ENCODE results near the gene CACNG4. TPM values are rescaled to one million over a fixed set of nuclear protein-coding genes. Genes with fewer than 3 reads are reported as not detected.
"Not testable (repeated sequence)": the region's sequence is repeated elsewhere in the genome, so short reads cannot be mapped to it uniquely, and the experiment has no call there.

Gene CACNG4
- total and polyA plus RNA-seq, 2 donors from 2014 or later: 0.26 to 0.31 TPM

GRCh38 chr17:66971730-66972441 is 7.4 kb downstream of the CACNG4 start:
- TF ChIP-seq CTCF (IDR thresholded peaks at IDR 0.05; ENCODE audit: borderline replicate concordance, extremely low read depth, insufficient read depth): no peak
- no peak for DNase-seq
- FAIRE-seq: no peak
- no peaks in the 10 kb centered on the region for H3K4me1 ChIP-seq (ENCODE audit: control insufficient read depth in 2 of 3, insufficient read depth in 2 of 3, low read depth in 1 of 3, low read length in 3 of 3)
- H3K27me3 ChIP-seq (ENCODE audit: control insufficient read depth, insufficient read depth, low read length): peaks cover under 1% of the 10 kb centered on the region
- no peaks in the 10 kb centered on the region for H3K9me3 ChIP-seq (ENCODE audit: control insufficient read depth in 2 of 3, insufficient read depth in 1 of 3, low read length in 3 of 3)
- H3K27ac ChIP-seq (ENCODE audit: low read depth in 2 of 2, low read length in 2 of 2): no peak overlapping the region
- no peak overlapping the region for H3K9ac ChIP-seq (ENCODE audit: low read length in 3 of 3)
- no peak overlapping the region for H3K4me3 ChIP-seq (ENCODE audit: low read length in 3 of 3)
- intact Hi-C loops (cut with DNase I): no loop called here
- no peaks in the 10 kb centered on the region for H3K36me3 ChIP-seq (ENCODE audit: control insufficient read depth in 2 of 3, insufficient read depth in 3 of 3, low read length in 3 of 3)

GRCh38 chr17:66972442-66972830 is 7.9 kb downstream of the CACNG4 start:
- H3K27me3 ChIP-seq (ENCODE audit: control insufficient read depth, insufficient read depth, low read length); DNase-seq; intact Hi-C loops (cut with DNase I); H3K9me3 ChIP-seq (ENCODE audit: control insufficient read depth in 2 of 3, insufficient read depth in 1 of 3, low read length in 3 of 3); H3K9ac ChIP-seq (ENCODE audit: low read length in 3 of 3); H3K27ac ChIP-seq (ENCODE audit: low read depth in 2 of 2, low read length in 2 of 2); H3K36me3 ChIP-seq (ENCODE audit: control insufficient read depth in 2 of 3, insufficient read depth in 3 of 3, low read length in 3 of 3); H3K4me1 ChIP-seq (ENCODE audit: control insufficient read depth in 2 of 3, insufficient read depth in 2 of 3, low read depth in 1 of 3, low read length in 3 of 3); FAIRE-seq; H3K4me3 ChIP-seq (ENCODE audit: low read length in 3 of 3): not testable (repeated sequence)

GRCh38 chr17:66975188-66975587 is 10.7 kb downstream of the CACNG4 start:
- FAIRE-seq: no peak
- intact Hi-C loops (cut with DNase I): no loop called here

More at GRCh38 chr17:66975188-66975587, 10.7 kb downstream of the CACNG4 start:
- Histone ChIP-seq H3K36me3 (ENCODE audit: control insufficient read depth in 2 of 3, insufficient read depth in 3 of 3, low read length in 3 of 3) (no peaks in the 10 kb centered on the region), H3K27ac (ENCODE audit: low read depth in 2 of 2, low read length in 2 of 2) (no peak overlapping the region), H3K4me1 (ENCODE audit: control insufficient read depth in 2 of 3, insufficient read depth in 2 of 3, low read depth in 1 of 3, low read length in 3 of 3) (no peaks in the 10 kb centered on the region), H3K27me3 (ENCODE audit: control insufficient read depth, insufficient read depth, low read length) (no peaks in the 10 kb centered on the region), H3K9me3 (ENCODE audit: control insufficient read depth in 2 of 3, insufficient read depth in 1 of 3, low read length in 3 of 3) (no peaks in the 10 kb centered on the region), H3K4me3 (ENCODE audit: low read length in 3 of 3) (no peak overlapping the region), H3K9ac (ENCODE audit: low read length in 3 of 3) (no peak overlapping the region)
- no peak for DNase-seq
- TF ChIP-seq CTCF (IDR thresholded peaks at IDR 0.05; ENCODE audit: borderline replicate concordance, extremely low read depth, insufficient read depth): no peak
